HepG2 (cell line): ENCODE measurements around the gene S100A13. TPM values are rescaled to one million over a fixed set of nuclear protein-coding genes. Genes with fewer than 3 reads are reported as not detected.
A peak's percentile ranks its signal among the peaks of the same experiment; 100 is the strongest.

Experiments used
- CCDC6 ChIP-seq: sonication (generic); formaldehyde crosslinking; IDR thresholded peaks from 2 replicates; pipeline ENCODE4 v1.8.1; 2022; ENCODE audit warnings: mild to moderate bottlenecking, missing genetic modification reagents, moderate library complexity
- HOXA3 ChIP-seq: sonication (generic); formaldehyde crosslinking; IDR thresholded peaks from 2 replicates; pipeline ENCODE4 v1.5.0; 2020; ENCODE audit warnings: missing genetic modification reagents
- KDM2A ChIP-seq: sonication (generic); formaldehyde crosslinking; IDR thresholded peaks from 2 replicates; pipeline ENCODE4 v1.4.0; 2020; ENCODE audit warnings: low read depth, missing genetic modification reagents, borderline replicate concordance
- NONO ChIP-seq, 2 experiments: fragments of 450-650 bp in 1 of 2; sonication (generic) in 1 of 2; formaldehyde crosslinking in 1 of 2; IDR thresholded peaks in 1 of 2; conservative IDR thresholded peaks in 1 of 2; 2 replicates each; pipeline versions ENCODE4 v1.6.1 to v1.8.0; 2017 to 2022; ENCODE audit warnings: mild to moderate bottlenecking in 1 of 2, missing genetic modification reagents in 1 of 2, moderate library complexity in 1 of 2
- RFX1 ChIP-seq: fragments of 450-650 bp; IDR thresholded peaks from 2 replicates; pipeline ENCODE4 v1.6.1; 2017
- SP140L ChIP-seq: sonication (generic); formaldehyde crosslinking; IDR thresholded peaks from 2 replicates; pipeline ENCODE4 v1.4.0; 2020; ENCODE audit warnings: missing genetic modification reagents, borderline replicate concordance
- SPEN ChIP-seq: sonication (generic); formaldehyde crosslinking; IDR thresholded peaks from 2 replicates; pipeline ENCODE4 v1.5.1; 2020; ENCODE audit warnings: low read depth, mild to moderate bottlenecking, missing genetic modification reagents
- TCF7 ChIP-seq: sonication (generic); IDR thresholded peaks from 2 replicates; pipeline ENCODE4 v1.6.1; 2016; ENCODE audit warnings: antibody characterized with exemption, low read depth
- ZNF629 ChIP-seq: sonication (generic); formaldehyde crosslinking; conservative IDR thresholded peaks from 2 replicates; pipeline ENCODE4 v1.5.0; 2020; ENCODE audit warnings: missing genetic modification reagents
- polyA plus RNA-seq, 8 experiments: library from polyadenylated mRNA; depleted of rRNA in 3 of 8; stranded (reverse) in 7 of 8; unstranded in 1 of 8; fragments of >200 nt; fragmentation: Illumina TruSeq in 4 of 8; extraction: Trizol in 4 of 8; gene quantifications; 2 replicates each; pipeline versions ENCODE4 v1.2.1 to v1.2.3, GENCODE V29; 2011 to 2016; ENCODE audit warnings: low read depth in 4 of 8, missing spikeins in 1 of 8, mixed read lengths in 1 of 8; ENCODE audit not compliant: insufficient read depth in 1 of 8
- total RNA-seq, 5 experiments: library from RNA; depleted of rRNA; stranded (reverse); fragments of >200 nt; fragmentation: Illumina TruSeq; extraction: Trizol; gene quantifications; 2 replicates each; pipeline ENCODE4 v1.2.3, GENCODE V29; 2016; ENCODE audit warnings: low read depth in 1 of 5
- TF ChIP-seq, protein P1 (sequence below): sonication (generic); formaldehyde crosslinking; IDR thresholded peaks from 2 replicates; pipeline ENCODE4 v1.4.0; 2020; ENCODE audit warnings: missing genetic modification reagents, borderline replicate concordance
- TF ChIP-seq, protein P2 (sequence below): sonication (generic); formaldehyde crosslinking; IDR thresholded peaks from 2 replicates; pipeline ENCODE4 v1.5.0; 2020; ENCODE audit warnings: mild to moderate bottlenecking, missing genetic modification reagents, borderline replicate concordance
- TF ChIP-seq, protein P3 (sequence below): sonication (generic); formaldehyde crosslinking; IDR thresholded peaks from 2 replicates; pipeline ENCODE4 v1.4.0; 2020; ENCODE audit warnings: missing genetic modification reagents, borderline replicate concordance
- TF ChIP-seq, protein P4 (sequence below): sonication (generic); formaldehyde crosslinking; IDR thresholded peaks from 2 replicates; pipeline ENCODE4 v1.4.0; 2020; ENCODE audit warnings: missing genetic modification reagents
- TF ChIP-seq, protein P5 (sequence below): sonication (generic); formaldehyde crosslinking; IDR thresholded peaks from 2 replicates; pipeline ENCODE4 v1.4.0; 2020; ENCODE audit warnings: low read depth, mild to moderate bottlenecking, missing genetic modification reagents

Gene S100A13
- total and polyA plus RNA-seq, 2 of the 13 experiments (the other 11 are each of a cell fraction or from before 2014, with no cell fraction given): 89.5 to 172 TPM

DNA sequence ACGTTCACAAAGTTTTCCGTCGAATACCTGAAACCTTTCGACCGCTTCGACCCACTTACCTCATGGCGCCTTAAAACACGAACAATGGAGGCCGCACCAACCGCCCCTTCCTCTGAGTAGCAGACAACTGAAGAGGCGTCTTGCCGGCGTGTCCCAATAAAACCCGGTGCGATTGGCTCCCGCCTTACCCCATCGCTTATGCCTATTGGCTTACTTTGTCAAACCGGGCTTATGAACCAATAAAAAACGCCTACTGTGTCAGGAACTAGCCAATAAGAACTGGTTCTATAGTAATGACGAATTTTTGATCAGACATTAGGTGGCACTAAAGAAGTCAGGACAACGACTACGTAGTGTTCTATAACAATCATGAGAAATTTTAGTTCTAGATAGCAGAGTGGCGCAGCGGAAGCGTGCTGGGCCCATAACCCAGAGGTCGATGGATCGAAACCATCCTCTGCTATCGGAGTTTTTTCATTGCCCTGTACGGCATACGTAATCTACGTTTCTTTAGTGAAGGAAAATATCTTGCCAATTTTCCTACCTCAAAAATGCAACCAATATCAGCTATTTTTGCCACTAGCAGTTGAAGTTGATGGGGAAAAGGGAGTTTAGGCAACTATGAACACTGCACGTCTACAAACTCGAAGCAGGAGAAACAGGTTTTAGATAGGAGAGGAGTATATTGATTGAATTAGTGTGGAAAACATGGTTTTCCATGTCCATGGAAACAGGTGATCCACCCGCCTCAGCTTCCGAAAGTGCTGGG lies 43.7 kb upstream of the S100A13 start, which contains the start of gene ILF2 (continued):
- TF ChIP-seq, protein P1, sequence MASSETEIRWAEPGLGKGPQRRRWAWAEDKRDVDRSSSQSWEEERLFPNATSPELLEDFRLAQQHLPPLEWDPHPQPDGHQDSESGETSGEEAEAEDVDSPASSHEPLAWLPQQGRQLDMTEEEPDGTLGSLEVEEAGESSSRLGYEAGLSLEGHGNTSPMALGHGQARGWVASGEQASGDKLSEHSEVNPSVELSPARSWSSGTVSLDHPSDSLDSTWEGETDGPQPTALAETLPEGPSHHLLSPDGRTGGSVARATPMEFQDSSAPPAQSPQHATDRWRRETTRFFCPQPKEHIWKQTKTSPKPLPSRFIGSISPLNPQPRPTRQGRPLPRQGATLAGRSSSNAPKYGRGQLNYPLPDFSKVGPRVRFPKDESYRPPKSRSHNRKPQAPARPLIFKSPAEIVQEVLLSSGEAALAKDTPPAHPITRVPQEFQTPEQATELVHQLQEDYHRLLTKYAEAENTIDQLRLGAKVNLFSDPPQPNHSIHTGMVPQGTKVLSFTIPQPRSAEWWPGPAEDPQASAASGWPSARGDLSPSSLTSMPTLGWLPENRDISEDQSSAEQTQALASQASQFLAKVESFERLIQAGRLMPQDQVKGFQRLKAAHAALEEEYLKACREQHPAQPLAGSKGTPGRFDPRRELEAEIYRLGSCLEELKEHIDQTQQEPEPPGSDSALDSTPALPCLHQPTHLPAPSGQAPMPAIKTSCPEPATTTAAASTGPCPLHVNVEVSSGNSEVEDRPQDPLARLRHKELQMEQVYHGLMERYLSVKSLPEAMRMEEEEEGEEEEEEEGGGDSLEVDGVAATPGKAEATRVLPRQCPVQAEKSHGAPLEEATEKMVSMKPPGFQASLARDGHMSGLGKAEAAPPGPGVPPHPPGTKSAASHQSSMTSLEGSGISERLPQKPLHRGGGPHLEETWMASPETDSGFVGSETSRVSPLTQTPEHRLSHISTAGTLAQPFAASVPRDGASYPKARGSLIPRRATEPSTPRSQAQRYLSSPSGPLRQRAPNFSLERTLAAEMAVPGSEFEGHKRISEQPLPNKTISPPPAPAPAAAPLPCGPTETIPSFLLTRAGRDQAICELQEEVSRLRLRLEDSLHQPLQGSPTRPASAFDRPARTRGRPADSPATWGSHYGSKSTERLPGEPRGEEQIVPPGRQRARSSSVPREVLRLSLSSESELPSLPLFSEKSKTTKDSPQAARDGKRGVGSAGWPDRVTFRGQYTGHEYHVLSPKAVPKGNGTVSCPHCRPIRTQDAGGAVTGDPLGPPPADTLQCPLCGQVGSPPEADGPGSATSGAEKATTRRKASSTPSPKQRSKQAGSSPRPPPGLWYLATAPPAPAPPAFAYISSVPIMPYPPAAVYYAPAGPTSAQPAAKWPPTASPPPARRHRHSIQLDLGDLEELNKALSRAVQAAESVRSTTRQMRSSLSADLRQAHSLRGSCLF (CRISPR knock-in tag): peak; percentile 59; the same call in 1 of the 2 replicates
- TF ChIP-seq, protein P2, sequence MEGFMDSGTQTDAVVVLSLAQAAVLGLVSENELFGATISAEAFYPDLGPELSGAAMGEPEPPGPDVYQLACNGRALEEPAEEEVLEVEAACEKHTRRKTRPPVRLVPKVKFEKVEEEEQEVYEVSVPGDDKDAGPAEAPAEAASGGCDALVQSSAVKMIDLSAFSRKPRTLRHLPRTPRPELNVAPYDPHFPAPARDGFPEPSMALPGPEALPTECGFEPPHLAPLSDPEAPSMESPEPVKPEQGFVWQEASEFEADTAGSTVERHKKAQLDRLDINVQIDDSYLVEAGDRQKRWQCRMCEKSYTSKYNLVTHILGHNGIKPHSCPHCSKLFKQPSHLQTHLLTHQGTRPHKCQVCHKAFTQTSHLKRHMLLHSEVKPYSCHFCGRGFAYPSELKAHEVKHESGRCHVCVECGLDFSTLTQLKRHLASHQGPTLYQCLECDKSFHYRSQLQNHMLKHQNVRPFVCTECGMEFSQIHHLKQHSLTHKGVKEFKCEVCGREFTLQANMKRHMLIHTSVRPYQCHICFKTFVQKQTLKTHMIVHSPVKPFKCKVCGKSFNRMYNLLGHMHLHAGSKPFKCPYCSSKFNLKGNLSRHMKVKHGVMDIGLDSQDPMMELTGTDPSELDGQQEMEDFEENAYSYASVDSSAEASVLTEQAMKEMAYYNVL (CRISPR knock-in tag): peak; percentile 53; the same call in 1 of the 2 replicates
- TF ChIP-seq, protein P3, sequence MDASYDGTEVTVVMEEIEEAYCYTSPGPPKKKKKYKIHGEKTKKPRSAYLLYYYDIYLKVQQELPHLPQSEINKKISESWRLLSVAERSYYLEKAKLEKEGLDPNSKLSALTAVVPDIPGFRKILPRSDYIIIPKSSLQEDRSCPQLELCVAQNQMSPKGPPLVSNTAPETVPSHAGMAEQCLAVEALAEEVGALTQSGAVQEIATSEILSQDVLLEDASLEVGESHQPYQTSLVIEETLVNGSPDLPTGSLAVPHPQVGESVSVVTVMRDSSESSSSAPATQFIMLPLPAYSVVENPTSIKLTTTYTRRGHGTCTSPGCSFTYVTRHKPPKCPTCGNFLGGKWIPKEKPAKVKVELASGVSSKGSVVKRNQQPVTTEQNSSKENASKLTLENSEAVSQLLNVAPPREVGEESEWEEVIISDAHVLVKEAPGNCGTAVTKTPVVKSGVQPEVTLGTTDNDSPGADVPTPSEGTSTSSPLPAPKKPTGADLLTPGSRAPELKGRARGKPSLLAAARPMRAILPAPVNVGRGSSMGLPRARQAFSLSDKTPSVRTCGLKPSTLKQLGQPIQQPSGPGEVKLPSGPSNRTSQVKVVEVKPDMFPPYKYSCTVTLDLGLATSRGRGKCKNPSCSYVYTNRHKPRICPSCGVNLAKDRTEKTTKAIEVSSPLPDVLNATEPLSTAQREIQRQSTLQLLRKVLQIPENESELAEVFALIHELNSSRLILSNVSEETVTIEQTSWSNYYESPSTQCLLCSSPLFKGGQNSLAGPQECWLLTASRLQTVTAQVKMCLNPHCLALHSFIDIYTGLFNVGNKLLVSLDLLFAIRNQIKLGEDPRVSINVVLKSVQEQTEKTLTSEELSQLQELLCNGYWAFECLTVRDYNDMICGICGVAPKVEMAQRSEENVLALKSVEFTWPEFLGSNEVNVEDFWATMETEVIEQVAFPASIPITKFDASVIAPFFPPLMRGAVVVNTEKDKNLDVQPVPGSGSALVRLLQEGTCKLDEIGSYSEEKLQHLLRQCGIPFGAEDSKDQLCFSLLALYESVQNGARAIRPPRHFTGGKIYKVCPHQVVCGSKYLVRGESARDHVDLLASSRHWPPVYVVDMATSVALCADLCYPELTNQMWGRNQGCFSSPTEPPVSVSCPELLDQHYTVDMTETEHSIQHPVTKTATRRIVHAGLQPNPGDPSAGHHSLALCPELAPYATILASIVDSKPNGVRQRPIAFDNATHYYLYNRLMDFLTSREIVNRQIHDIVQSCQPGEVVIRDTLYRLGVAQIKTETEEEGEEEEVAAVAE (CRISPR knock-in tag): peak; percentile 100
- TF ChIP-seq, protein P4, sequence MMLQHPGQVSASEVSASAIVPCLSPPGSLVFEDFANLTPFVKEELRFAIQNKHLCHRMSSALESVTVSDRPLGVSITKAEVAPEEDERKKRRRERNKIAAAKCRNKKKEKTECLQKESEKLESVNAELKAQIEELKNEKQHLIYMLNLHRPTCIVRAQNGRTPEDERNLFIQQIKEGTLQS (CRISPR knock-in tag): no peak
- TF ChIP-seq SPEN (peak; percentile 79; the same call in 1 of the 2 replicates), TCF7 (no peak), KDM2A (peak; percentile 48), HOXA3 (CRISPR knock-in tag) (peak; percentile 77), RFX1 (no peak), NONO (IDR thresholded peaks at IDR 0.05) (no peak), NONO (CRISPR knock-in tag; conservative IDR thresholded peaks at IDR 0.05) (peak; percentile 87), SP140L (no peak; the same call in 1 of the 2 replicates), CCDC6 (CRISPR knock-in tag) (peak; percentile 60; the same call in 1 of the 2 replicates), ZNF629 (CRISPR knock-in tag) (peak; percentile 45; the same call in 1 of the 2 replicates)
- TF ChIP-seq, protein P5, sequence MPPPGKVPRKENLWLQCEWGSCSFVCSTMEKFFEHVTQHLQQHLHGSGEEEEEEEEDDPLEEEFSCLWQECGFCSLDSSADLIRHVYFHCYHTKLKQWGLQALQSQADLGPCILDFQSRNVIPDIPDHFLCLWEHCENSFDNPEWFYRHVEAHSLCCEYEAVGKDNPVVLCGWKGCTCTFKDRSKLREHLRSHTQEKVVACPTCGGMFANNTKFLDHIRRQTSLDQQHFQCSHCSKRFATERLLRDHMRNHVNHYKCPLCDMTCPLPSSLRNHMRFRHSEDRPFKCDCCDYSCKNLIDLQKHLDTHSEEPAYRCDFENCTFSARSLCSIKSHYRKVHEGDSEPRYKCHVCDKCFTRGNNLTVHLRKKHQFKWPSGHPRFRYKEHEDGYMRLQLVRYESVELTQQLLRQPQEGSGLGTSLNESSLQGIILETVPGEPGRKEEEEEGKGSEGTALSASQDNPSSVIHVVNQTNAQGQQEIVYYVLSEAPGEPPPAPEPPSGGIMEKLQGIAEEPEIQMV (CRISPR knock-in tag): peak; percentile 68; the same call in 1 of the 2 replicates
